Esophagus muscularis mucosa (tissue), 4 donors: ENCODE results near the gene LYPD3. TPM values are rescaled to one million over a fixed set of nuclear protein-coding genes. Genes with fewer than 3 reads are reported as not detected.

Experiments used
- DNase-seq: peaks from one replicate; pipeline ENCODE4 v3.0.0-alpha.2; 2017; ENCODE audit errors: extremely low spot score
- H3K27ac ChIP-seq, 4 donors: fragments of 200-600 bp; sonication (generic); replicated peaks in 1 of 4; 1 replicate in 3 of 4; 2 replicates in 1 of 4; pipeline ENCODE4 v1.5.1; 2016 to 2019; ENCODE audit warnings: mild to moderate bottlenecking in 1 of 4
- H3K27me3 ChIP-seq, 4 donors: fragments of 200-600 bp; sonication (generic); one replicate each; pipeline versions ENCODE4 v1.5.1 to v1.6.0; 2016 to 2019
- H3K36me3 ChIP-seq, 4 donors: fragments of 200-600 bp; sonication (generic); one replicate each; pipeline ENCODE4 v1.5.1; 2016 to 2019
- H3K4me1 ChIP-seq, 4 donors: fragments of 200-600 bp; sonication (generic); one replicate each; pipeline ENCODE4 v1.5.1; 2016 to 2019
- H3K4me3 ChIP-seq, 4 donors: fragments of 200-600 bp; sonication (generic); 1 replicate in 2 of 4; 2 replicates in 2 of 4; pipeline ENCODE4 v1.5.1; 2016 to 2019; ENCODE audit warnings: mild to moderate bottlenecking in 4 of 4, moderate library complexity in 1 of 4
- H3K9me3 ChIP-seq, 4 donors: fragments of 200-600 bp; sonication (generic); 1 replicate in 3 of 4; 2 replicates in 1 of 4; pipeline ENCODE4 v1.5.1; 2016 to 2019
- EP300 ChIP-seq: sonication (generic); formaldehyde crosslinking; IDR thresholded peaks from one replicate; pipeline ENCODE4 v1.6.1; 2017; ENCODE audit warnings: antibody characterized with exemption
- POLR2A ChIP-seq: fragments of 450-650 bp; IDR thresholded peaks from one replicate; pipeline ENCODE4 v1.6.1; 2017; ENCODE audit warnings: antibody characterized with exemption, moderate library complexity, mild to moderate bottlenecking, low read depth
- POLR2AphosphoS5 ChIP-seq, 2 donors: sonication (generic); formaldehyde crosslinking; IDR thresholded peaks; one replicate each; pipeline ENCODE4 v1.6.1; 2017; ENCODE audit warnings: antibody characterized with exemption in 2 of 2
- WGBS: methylation state at CpG from one replicate; pipeline ENCODE4 v1.1.5; 2018; 5-methylcytosine and 5-hydroxymethylcytosine counted together
- intact Hi-C: fragments of 100-400 bp; cut with DNase I; formaldehyde crosslinking; loops from one replicate; pipeline ENCODE4 v1.15.1; 2023
- total RNA-seq, 4 donors: library from RNA; depleted of rRNA; stranded (reverse); fragments of >200 nt; gene quantifications; one replicate each; pipeline versions ENCODE4 v1.1.0 to v1.2.1, GENCODE V29; 2016
- TF ChIP-seq, protein P1 (sequence below), 3 experiments: fragments of 200-600 bp in 2 of 3; fragments of 450-650 bp in 1 of 3; sonication (generic) in 2 of 3; IDR thresholded peaks; one replicate each; pipeline ENCODE4 v1.5.1; 2017 to 2019; ENCODE audit warnings: antibody characterized with exemption in 3 of 3, mild to moderate bottlenecking in 2 of 3, moderate library complexity in 1 of 3

Gene LYPD3
- total RNA-seq, 4 donors from 2014 or later: 0.42 to 1.4 (median 0.84) TPM

DNA sequence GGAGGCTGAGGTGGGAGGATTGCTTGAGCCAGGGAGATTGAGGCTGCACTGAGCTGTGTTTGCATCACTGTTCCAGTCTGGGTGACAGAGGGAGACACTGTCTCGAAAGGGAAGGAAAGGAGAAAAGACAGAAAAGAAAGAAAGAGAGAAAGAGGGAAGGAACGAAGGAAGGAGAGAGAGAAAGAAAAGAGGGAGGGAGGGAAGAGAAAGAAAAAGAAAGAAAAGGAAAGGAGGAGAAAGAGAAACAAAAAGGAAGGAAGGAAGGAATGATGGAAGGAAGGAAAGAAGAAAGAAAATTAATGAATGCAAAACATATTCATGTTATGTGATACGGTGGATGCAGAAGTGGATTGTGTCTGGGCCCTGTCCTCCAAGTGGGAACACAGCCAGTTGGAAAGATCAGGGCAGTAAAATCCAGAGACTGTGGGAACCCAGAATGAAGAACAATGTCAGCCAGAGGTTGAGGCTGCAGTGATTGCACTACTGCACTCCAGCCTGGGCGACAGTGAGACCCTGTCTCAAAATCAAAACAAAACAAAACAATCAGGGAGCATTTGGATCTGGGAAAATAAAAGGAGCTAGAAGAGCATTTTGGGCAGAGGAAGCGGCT is 32.9 kb upstream of the LYPD3 start:
- WGBS: 67% methylated on average over 5 of the region's 5 CpGs
- intact Hi-C loops: no loop called here
- DNase-seq: no peak
- Histone ChIP-seq H3K9me3 (no peaks in the 10 kb centered on the region), H3K27ac (no peak overlapping the region), H3K27me3 (no peaks in the 10 kb centered on the region), H3K4me3 (no peak overlapping the region), H3K4me1 (peaks cover 5 to 28% (median 19%) of the 10 kb centered on the region in 4 donors), H3K36me3 (peaks cover 7 to 54% (median 38%) of the 10 kb centered on the region in 4 donors)
- TF ChIP-seq POLR2AphosphoS5 (IDR thresholded peaks at IDR 0.05) (no peak), POLR2A (no peak), EP300 (no peak)
- TF ChIP-seq, protein P1, sequence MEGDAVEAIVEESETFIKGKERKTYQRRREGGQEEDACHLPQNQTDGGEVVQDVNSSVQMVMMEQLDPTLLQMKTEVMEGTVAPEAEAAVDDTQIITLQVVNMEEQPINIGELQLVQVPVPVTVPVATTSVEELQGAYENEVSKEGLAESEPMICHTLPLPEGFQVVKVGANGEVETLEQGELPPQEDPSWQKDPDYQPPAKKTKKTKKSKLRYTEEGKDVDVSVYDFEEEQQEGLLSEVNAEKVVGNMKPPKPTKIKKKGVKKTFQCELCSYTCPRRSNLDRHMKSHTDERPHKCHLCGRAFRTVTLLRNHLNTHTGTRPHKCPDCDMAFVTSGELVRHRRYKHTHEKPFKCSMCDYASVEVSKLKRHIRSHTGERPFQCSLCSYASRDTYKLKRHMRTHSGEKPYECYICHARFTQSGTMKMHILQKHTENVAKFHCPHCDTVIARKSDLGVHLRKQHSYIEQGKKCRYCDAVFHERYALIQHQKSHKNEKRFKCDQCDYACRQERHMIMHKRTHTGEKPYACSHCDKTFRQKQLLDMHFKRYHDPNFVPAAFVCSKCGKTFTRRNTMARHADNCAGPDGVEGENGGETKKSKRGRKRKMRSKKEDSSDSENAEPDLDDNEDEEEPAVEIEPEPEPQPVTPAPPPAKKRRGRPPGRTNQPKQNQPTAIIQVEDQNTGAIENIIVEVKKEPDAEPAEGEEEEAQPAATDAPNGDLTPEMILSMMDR (IDR thresholded peaks at IDR 0.05): no peak

DNA sequence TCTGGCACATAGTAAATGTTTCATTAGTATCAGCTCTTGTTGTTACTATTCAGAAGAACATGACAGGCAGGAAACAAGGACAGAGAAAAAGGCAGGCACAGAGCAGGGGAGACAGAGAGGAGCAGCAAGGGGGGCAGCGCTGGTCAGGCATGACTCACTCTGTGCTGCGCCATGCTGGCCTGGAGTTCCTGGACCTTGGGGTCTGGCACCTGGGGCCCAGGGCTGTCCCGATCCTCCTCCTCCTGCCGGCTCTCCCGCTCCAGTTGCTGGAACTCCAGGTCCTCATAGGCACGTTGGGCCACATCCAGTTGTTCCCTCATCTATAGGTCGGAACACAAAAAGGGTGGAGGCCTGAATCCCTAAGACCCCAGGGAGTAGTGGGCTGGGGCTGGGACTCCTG is 31.6 kb upstream of the LYPD3 start:
- H3K27me3 ChIP-seq: no peaks in the 10 kb centered on the region
- H3K36me3 ChIP-seq: peaks cover 7 to 60% (median 38%) of the 10 kb centered on the region in 4 donors
- intact Hi-C loops: no loop called here

DNA sequence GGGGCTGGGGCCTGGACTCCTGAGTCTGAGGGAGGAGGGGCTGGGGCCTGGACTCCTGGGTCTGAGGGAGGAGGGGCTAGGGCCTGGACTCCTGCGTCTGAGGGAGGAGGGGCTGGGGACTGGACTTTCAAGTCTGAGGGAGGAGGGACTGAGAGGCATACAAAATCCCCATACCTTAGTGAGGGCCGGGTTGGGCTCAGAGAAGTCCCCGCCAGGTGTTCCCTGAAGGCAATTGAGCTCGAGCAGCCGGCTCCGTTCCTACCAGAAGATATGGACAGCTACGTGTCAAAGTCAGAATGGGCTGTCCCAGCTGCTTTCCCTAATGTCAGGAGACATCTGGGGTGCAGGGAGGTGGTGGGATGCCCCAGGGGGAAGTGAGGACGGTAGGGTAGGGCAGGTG is 29.7 kb upstream of the LYPD3 start:
- Histone ChIP-seq H3K36me3 (peaks cover 7 to 62% (median 35%) of the 10 kb centered on the region in 4 donors), H3K4me3 (no peak overlapping the region), H3K27ac (no peak overlapping the region), H3K27me3 (no peaks in the 10 kb centered on the region), H3K9me3 (no peaks in the 10 kb centered on the region), H3K4me1 (peaks cover 0 to 10% (median 0%) of the 10 kb centered on the region in 4 donors)
- WGBS: 59% methylated on average over 4 of the region's 8 CpGs
- TF ChIP-seq POLR2A: no peak
- TF ChIP-seq, protein P1 (IDR thresholded peaks at IDR 0.05): no peak
- intact Hi-C loops: no loop called here
- no peak for DNase-seq

More for the DNA sequence above, 31.6 kb upstream of the LYPD3 start:
- H3K27ac ChIP-seq: no peak overlapping the region
- no peak for DNase-seq
- no peaks in the 10 kb centered on the region for H3K9me3 ChIP-seq
- peaks cover 0 to 15% (median 5%) of the 10 kb centered on the region in 4 donors for H3K4me1 ChIP-seq
- TF ChIP-seq EP300: no peak
- TF ChIP-seq, protein P1 (IDR thresholded peaks at IDR 0.05): no peak
- no peak for TF ChIP-seq POLR2AphosphoS5 (IDR thresholded peaks at IDR 0.05)
- no peak for TF ChIP-seq POLR2A
- no peak overlapping the region for H3K4me3 ChIP-seq
- 96% methylated on average over 7 of the region's 7 CpGs for WGBS

DNA sequence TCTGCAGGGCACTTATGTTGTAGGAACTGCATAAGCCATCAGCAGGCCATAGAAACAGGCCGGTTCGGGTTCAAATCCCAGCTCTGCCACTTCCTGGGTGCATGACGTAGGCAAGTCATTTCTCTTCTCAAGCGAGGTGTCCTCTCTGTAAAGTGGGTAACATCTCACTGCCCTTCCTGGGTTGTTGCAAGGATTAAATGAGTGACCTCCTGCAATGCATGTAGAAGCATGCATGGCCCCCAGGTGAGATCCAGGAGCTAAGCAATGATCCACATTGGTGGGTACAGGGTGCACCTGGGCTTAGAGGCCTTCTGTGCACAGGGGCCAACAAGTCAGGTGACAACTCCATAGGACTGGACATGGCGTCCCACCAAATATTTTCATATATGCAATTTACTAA is 25.4 kb upstream of the LYPD3 start:
- Histone ChIP-seq H3K27me3 (no peaks in the 10 kb centered on the region), H3K36me3 (peaks cover 7 to 41% (median 15%) of the 10 kb centered on the region in 4 donors), H3K9me3 (no peaks in the 10 kb centered on the region), H3K27ac (no peak overlapping the region), H3K4me1 (no peaks in the 10 kb centered on the region), H3K4me3 (no peak overlapping the region)
- intact Hi-C loops: no loop called here
- TF ChIP-seq EP300: no peak
- TF ChIP-seq POLR2A: no peak
- TF ChIP-seq POLR2AphosphoS5 (IDR thresholded peaks at IDR 0.05): no peak
- WGBS: 90% methylated on average over 2 of the region's 5 CpGs
- no peak for DNase-seq

DNA sequence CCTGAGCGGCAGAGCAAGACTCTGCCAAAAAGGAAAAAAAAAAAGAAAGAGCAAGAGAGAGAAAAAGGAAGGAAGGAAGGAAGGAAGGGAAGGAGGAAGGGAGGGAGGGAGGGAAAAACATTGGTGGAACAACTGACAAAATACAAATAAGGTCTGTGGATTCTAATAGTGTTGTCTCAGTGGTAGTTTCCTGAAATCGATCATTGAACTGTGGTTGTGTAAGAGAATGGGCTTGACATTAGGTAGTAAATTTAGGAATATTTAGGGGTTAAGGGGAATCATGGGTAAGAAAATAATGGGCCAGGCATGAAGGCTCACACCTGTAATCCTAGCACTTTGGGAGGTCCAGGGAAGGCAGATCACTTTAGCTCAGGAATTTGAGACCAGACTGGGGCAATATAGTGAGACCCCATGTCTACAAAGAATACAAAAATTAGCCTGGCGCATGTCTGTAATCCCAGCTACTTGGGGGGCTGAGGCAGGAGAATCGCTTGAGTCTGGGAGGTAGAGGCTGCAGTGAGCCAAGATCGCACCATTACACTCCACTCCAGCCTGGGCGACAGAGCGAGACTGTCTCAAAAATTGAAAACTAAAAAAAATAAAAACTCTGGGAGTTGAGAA is 24.7 kb upstream of the LYPD3 start:
- intact Hi-C loops: no loop called here
- Histone ChIP-seq H3K4me1 (no peaks in the 10 kb centered on the region), H3K27me3 (no peaks in the 10 kb centered on the region), H3K4me3 (no peak overlapping the region), H3K36me3 (peaks cover 1 to 36% (median 8%) of the 10 kb centered on the region in 4 donors), H3K27ac (no peak overlapping the region), H3K9me3 (no peaks in the 10 kb centered on the region)
- TF ChIP-seq POLR2A (no peak), EP300 (no peak), POLR2AphosphoS5 (IDR thresholded peaks at IDR 0.05) (no peak)
- TF ChIP-seq, protein P1 (IDR thresholded peaks at IDR 0.05): no peak
- DNase-seq: no peak
- 91% methylated on average over 7 of the region's 7 CpGs for WGBS
